Spleen (tissue), 11 donors: ENCODE measurements around the gene BGLAP. TPM values are rescaled to one million over a fixed set of nuclear protein-coding genes. Genes with fewer than 3 reads are reported as not detected.
A peak's percentile ranks its signal among the peaks of the same experiment; 100 is the strongest.

ENCODE experiments used
- DNase-seq: peaks from one replicate; pipeline ENCODE4 v3.0.0-alpha.2; 2020
- H3K27ac ChIP-seq, 8 donors: fragments of 200-600 bp; sonication (generic) in 7 of 8; 1 replicate in 4 of 8; 2 replicates in 4 of 8; pipeline versions ENCODE4 v1.5.0 to v1.8.0; 2016 to 2021; ENCODE audit warnings: inconsistent platforms in 4 of 8, mild to moderate bottlenecking in 4 of 8, moderate library complexity in 1 of 8
- H3K27me3 ChIP-seq, 7 donors: fragments of 200-600 bp; sonication (generic) in 6 of 7; replicated peaks in 1 of 7; 1 replicate in 4 of 7; 2 replicates in 3 of 7; pipeline versions ENCODE4 v1.5.0 to v1.8.0; 2016 to 2021; ENCODE audit warnings: inconsistent platforms in 3 of 7, mild to moderate bottlenecking in 1 of 7
- H3K36me3 ChIP-seq, 6 donors: fragments of 200-600 bp; sonication (generic) in 5 of 6; 1 replicate in 4 of 6; 2 replicates in 2 of 6; pipeline versions ENCODE4 v1.5.0 to v1.8.0; 2016 to 2021; ENCODE audit warnings: inconsistent platforms in 2 of 6
- H3K4me1 ChIP-seq, 6 donors: fragments of 200-600 bp; sonication (generic) in 5 of 6; 1 replicate in 3 of 6; 2 replicates in 3 of 6; pipeline versions ENCODE4 v1.5.0 to v1.8.0; 2016 to 2021; ENCODE audit warnings: inconsistent platforms in 3 of 6
- H3K4me3 ChIP-seq, 8 donors: fragments of 200-600 bp; sonication (generic) in 7 of 8; 1 replicate in 4 of 8; 2 replicates in 4 of 8; pipeline versions ENCODE4 v1.5.0 to v1.8.0; 2016 to 2021; ENCODE audit warnings: inconsistent platforms in 4 of 8, mild to moderate bottlenecking in 4 of 8, moderate library complexity in 2 of 8
- H3K9me3 ChIP-seq, 8 donors: fragments of 200-600 bp; sonication (generic) in 7 of 8; 1 replicate in 4 of 8; 2 replicates in 4 of 8; pipeline versions ENCODE4 v1.5.0 to v1.8.0; 2016 to 2021; ENCODE audit warnings: inconsistent platforms in 4 of 8
- POLR2A ChIP-seq, 3 donors: fragments of 450-650 bp; IDR thresholded peaks; one replicate each; pipeline ENCODE4 v1.5.1; 2017; ENCODE audit warnings: antibody characterized with exemption in 3 of 3, mild to moderate bottlenecking in 1 of 3
- POLR2AphosphoS5 ChIP-seq, 3 donors: sonication (generic); formaldehyde crosslinking; IDR thresholded peaks; one replicate each; pipeline ENCODE4 v1.5.1; 2017; ENCODE audit warnings: antibody characterized with exemption in 3 of 3
- WGBS, 5 donors: extraction: QIAGEN DNeasy Blood & Tissue Kit in 3 of 5; methylation state at CpG; one replicate each; pipeline versions ENCODE4 v1.1.5 to v1.1.7; 2013 to 2018; 5-methylcytosine and 5-hydroxymethylcytosine counted together
- intact Hi-C: fragments of 100-400 bp; cut with DNase I; formaldehyde crosslinking; loops from one replicate; pipeline ENCODE4 v1.15.0; 2023; ENCODE audit warnings: low total_unique reads
- polyA plus RNA-seq, 3 donors: library from polyadenylated mRNA; stranded (reverse); fragments of 200-250 nt; gene quantifications; one replicate each; pipeline ENCODE4 v1.2.1, GENCODE V29; 2013
- total RNA-seq, 7 donors: library from RNA; depleted of rRNA in 3 of 7; stranded (reverse); fragments of >200 nt in 3 of 7; fragmentation: NEBNext Ultra II Directional in 4 of 7; extraction: Animal tissue kit (Norgen Biotek cat#: 25700) in 4 of 7; gene quantifications; one replicate each; pipeline versions ENCODE4 v1.1.0 to v1.2.1, GENCODE V29; 2016 to 2021
- TF ChIP-seq, protein P1 (sequence below), 11 experiments: fragments of 200-600 bp in 7 of 11; fragments of 450-650 bp in 4 of 11; sonication (generic) in 4 of 11; IDR thresholded peaks in 8 of 11; conservative IDR thresholded peaks in 3 of 11; 1 replicate in 7 of 11; 2 replicates in 4 of 11; pipeline versions ENCODE4 v1.4.0 to v1.8.0; 2016 to 2021; ENCODE audit warnings: antibody characterized with exemption in 11 of 11, inconsistent platforms in 4 of 11, mild to moderate bottlenecking in 1 of 11
- donor health status: healthy with polysubstance abuse.
- donor health status: DM: no; HTN: no; CAD: no; lungs with moderate emphysema.
- donor health status: DM: no; HTN: no; CAD: no.
- donor health status: Bipolar disorder and iron deficiency.
- donor health status: healthy.
- donor health status: DM: no; HTN: no; CAD: no.
- donor health status: DM: yes; HTN: yes; CAD: no.

The BGLAP gene
- total and polyA plus RNA-seq, 10 donors: 1.7 to 6.0 (median 2.4) TPM

DNA sequence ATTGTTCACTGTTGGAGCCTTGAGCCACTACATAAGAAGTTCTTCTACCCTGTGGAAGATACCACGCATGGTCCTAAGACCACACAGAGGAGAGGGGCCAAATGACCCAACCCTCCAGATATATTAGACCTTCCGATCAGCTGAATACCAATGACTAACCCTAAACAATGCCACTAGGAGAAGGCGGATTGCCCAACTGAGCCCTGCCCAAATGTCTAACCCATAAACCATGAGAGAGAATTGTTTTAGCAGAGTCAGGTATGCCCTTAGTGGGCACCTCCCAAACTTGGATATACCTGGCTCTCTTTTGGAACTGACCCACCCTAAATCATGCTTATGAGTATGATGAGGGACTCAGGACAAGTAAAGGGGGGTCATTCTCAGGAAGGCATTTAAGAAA, 28.3 kb downstream of the BGLAP start:
- Histone ChIP-seq H3K4me1 (no peaks in the 10 kb centered on the region), H3K9me3 (no peaks in the 10 kb centered on the region), H3K27me3 (no peaks in the 10 kb centered on the region), H3K4me3 (no peak overlapping the region), H3K36me3 (peaks cover 2 to 100% (median 99%) of the 10 kb centered on the region in 6 donors), H3K27ac (no peak overlapping the region)
- intact Hi-C loops: no loop called here
- WGBS, 5 donors: 94 to 100% (median 97%) methylated on average over 3 of the region's 3 CpGs
- TF ChIP-seq, protein P1, sequence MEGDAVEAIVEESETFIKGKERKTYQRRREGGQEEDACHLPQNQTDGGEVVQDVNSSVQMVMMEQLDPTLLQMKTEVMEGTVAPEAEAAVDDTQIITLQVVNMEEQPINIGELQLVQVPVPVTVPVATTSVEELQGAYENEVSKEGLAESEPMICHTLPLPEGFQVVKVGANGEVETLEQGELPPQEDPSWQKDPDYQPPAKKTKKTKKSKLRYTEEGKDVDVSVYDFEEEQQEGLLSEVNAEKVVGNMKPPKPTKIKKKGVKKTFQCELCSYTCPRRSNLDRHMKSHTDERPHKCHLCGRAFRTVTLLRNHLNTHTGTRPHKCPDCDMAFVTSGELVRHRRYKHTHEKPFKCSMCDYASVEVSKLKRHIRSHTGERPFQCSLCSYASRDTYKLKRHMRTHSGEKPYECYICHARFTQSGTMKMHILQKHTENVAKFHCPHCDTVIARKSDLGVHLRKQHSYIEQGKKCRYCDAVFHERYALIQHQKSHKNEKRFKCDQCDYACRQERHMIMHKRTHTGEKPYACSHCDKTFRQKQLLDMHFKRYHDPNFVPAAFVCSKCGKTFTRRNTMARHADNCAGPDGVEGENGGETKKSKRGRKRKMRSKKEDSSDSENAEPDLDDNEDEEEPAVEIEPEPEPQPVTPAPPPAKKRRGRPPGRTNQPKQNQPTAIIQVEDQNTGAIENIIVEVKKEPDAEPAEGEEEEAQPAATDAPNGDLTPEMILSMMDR (IDR thresholded peaks at IDR 0.05 in 8 of 11, conservative IDR thresholded peaks at IDR 0.05 in 3 of 11): no peak
- TF ChIP-seq POLR2A (IDR thresholded peaks at IDR 0.05) (no peak), POLR2AphosphoS5 (IDR thresholded peaks at IDR 0.05) (no peak)
- DNase-seq: no peak

DNA sequence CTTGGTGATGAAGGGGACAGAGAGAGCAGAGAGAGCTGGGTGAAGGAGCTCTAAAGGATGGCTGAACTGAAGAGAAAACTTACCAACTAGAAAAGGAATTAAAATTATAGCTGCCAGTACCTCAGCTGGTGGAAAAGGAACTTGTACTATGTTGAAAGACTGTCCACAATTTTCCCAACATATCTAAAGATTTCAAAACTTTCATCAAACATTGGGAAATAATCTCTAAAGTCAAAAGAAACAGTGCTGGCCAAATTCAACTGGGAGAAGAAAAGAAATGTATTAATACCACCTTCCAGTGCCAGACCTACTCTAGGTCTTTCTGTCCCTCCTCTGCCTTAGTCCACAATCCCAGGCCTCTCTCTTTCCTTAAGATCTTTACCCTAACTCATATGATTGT, 34.5 kb downstream of the BGLAP start:
- Histone ChIP-seq H3K4me3 (peak overlapping the region in 1 of 8 donors; percentile 15), H3K4me1 (peaks cover 6 to 46% (median 19%) of the 10 kb centered on the region in 6 donors), H3K36me3 (peaks cover 2 to 88% (median 75%) of the 10 kb centered on the region in 6 donors), H3K27me3 (no peaks in the 10 kb centered on the region), H3K9me3 (no peaks in the 10 kb centered on the region), H3K27ac (peak overlapping the region in 6 of 8 donors; percentile 15 to 87 (median 70))
- intact Hi-C loops: no loop called here
- TF ChIP-seq POLR2AphosphoS5 (IDR thresholded peaks at IDR 0.05): no peak
- no peak for TF ChIP-seq POLR2A (IDR thresholded peaks at IDR 0.05)
- TF ChIP-seq, protein P1 (IDR thresholded peaks at IDR 0.05 in 8 of 11, conservative IDR thresholded peaks at IDR 0.05 in 3 of 11): no peak
- no peak for DNase-seq

DNA sequence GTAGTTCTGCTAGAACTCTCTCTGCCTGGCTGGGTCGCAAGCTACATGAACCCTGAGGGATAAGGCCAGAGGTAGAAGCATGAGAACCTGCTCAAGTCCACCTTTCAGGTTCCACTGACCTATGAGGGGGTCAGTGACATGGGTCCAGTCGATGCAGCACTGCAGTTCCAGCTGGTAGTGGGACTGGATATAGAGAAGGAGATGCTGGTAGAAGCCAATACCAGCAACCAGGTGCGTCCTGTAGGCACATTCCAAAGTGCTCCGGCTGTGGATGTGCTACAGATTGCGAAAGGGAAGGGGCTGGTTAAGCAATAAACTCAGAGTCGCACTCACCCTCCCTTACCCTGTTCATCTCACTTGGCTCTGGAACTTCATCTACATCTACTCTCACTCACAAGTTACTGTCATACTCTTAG, 35.0 kb downstream of the BGLAP start:
- DNase-seq: no peak
- H3K4me1 ChIP-seq: peaks cover 9 to 50% (median 24%) of the 10 kb centered on the region in 6 donors
- peaks cover 2 to 84% (median 70%) of the 10 kb centered on the region in 6 donors for H3K36me3 ChIP-seq
- TF ChIP-seq POLR2A (IDR thresholded peaks at IDR 0.05) (no peak), POLR2AphosphoS5 (IDR thresholded peaks at IDR 0.05) (no peak)
- TF ChIP-seq, protein P1 (IDR thresholded peaks at IDR 0.05 in 8 of 11, conservative IDR thresholded peaks at IDR 0.05 in 3 of 11): no peak
- 39 to 86% (median 56%) methylated on average over 6 of the region's 6 CpGs for WGBS, 5 donors
- H3K4me3 ChIP-seq: peak overlapping the region in 1 of 8 donors; percentile 15
- intact Hi-C loops: no loop called here
- no peaks in the 10 kb centered on the region for H3K27me3 ChIP-seq
- no peaks in the 10 kb centered on the region for H3K9me3 ChIP-seq
- peak overlapping the region in 6 of 8 donors; percentile 15 to 87 (median 70) for H3K27ac ChIP-seq

DNA sequence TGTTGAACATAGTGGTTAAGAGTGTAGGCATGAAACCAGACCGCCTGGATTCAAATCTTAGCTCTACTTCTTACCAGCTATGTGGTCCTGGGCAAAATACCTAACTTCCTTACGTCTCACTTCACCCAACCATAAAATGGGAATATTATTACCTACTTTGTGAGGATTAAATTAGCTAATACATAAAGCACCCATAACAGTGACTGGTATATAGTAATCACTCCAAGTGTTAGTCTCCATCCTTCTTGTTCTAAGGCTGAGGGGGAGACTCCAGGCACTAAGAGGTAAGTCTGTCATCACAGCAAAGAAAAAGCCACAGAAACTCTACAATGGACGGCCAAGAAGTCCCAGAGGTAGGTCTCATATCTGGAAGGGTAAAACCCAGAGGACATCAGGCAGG, 37.9 kb downstream of the BGLAP start:
- no peak for DNase-seq
- 86 to 93% (median 88%) methylated on average over 3 of the region's 3 CpGs for WGBS, 5 donors
- H3K4me3 ChIP-seq: no peak overlapping the region
- peaks cover 14 to 72% (median 43%) of the 10 kb centered on the region in 6 donors for H3K4me1 ChIP-seq
- H3K9me3 ChIP-seq: no peaks in the 10 kb centered on the region
- intact Hi-C loops: no loop called here
- H3K27ac ChIP-seq: no peak overlapping the region
- H3K27me3 ChIP-seq: no peaks in the 10 kb centered on the region
- peaks cover 0 to 55% (median 42%) of the 10 kb centered on the region in 6 donors for H3K36me3 ChIP-seq
- TF ChIP-seq POLR2A (IDR thresholded peaks at IDR 0.05) (no peak), POLR2AphosphoS5 (IDR thresholded peaks at IDR 0.05) (no peak)
- TF ChIP-seq, protein P1 (IDR thresholded peaks at IDR 0.05 in 8 of 11, conservative IDR thresholded peaks at IDR 0.05 in 3 of 11): no peak
